ENCODE results near the gene PLEKHM2. TPM values are rescaled to one million over a fixed set of nuclear protein-coding genes. Genes with fewer than 3 reads are reported as not detected.

Gene PLEKHM2
- total RNA-seq, 1 experiment from 2014 or later: 49.7 TPM

DNA sequence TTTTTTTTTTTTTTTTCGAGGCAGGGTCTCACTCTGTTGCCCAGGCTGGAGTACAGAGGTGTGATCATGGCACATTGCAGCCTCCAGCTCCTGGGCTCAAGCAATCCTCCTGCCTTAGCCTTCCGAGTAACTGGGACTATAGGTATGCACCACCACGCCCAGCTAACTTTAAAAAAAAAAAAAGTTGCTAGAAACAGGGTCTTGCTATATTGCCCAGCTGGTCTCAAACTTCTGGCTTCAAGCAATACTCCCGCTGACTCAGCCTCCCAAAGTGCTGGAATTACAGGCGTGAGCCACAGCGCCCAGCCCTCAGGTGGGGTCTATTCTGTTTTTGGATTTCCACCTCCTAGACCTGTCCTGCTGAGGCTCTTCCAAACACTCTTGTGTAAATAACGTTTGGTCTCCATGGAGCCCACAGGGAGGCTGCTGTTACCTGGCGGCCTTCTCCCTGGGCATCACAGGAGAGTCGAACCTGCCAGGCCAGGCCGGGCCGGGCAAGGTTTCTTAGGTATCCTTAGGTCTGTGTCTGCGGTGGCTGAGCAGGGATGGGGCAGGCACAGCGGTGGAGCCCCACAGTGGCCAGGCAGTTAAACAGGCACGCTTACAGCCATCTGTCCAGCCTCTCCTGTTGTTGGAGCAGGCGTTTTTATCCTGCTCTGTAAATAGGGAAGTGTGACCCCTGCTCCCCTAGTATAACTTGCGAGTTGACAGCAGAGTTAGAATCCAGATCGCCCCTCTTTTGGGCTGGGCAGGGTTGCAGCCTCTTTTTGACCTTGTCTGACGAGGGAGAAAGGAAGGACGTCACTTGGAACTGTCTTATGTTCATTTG lies 18.8 kb downstream of the PLEKHM2 start:
- CTCF ChIA-PET: interaction anchor here (0.9 to 1.3 kb wide), 2 partner anchors 39 to 73 kb away, joined by 3 to 8 read pairs; partner anchors contain the start of gene TMEM82
- POLR2A ChIA-PET: no interaction called here
- Mint-ChIP-seq H3K4me3 (no peak overlapping the region), H3K27me3 (ENCODE audit: low read depth) (no peaks in the 10 kb centered on the region), H3K4me1 (peaks cover 3% of the 10 kb centered on the region), H3K36me3 (no peaks in the 10 kb centered on the region), H3K27ac (peak overlapping the region; percentile 85), H3K9me3 (no peaks in the 10 kb centered on the region)
- ATAC-seq (peak; percentile 95), DNase-seq (ENCODE audit: low spot score) (peak; percentile 58)
- no peak for TF ChIP-seq ATF3 (CRISPR knock-in tag; conservative IDR thresholded peaks at IDR 0.05)
- TF ChIP-seq ZNF121 (CRISPR knock-in tag; IDR thresholded peaks at IDR 0.05): no peak; the same call in 1 of the 2 replicates
- no peak for TF ChIP-seq SOX15 (CRISPR knock-in tag; IDR thresholded peaks at IDR 0.05)
- TF ChIP-seq, protein P1, sequence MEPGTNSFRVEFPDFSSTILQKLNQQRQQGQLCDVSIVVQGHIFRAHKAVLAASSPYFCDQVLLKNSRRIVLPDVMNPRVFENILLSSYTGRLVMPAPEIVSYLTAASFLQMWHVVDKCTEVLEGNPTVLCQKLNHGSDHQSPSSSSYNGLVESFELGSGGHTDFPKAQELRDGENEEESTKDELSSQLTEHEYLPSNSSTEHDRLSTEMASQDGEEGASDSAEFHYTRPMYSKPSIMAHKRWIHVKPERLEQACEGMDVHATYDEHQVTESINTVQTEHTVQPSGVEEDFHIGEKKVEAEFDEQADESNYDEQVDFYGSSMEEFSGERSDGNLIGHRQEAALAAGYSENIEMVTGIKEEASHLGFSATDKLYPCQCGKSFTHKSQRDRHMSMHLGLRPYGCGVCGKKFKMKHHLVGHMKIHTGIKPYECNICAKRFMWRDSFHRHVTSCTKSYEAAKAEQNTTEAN (CRISPR knock-in tag; IDR thresholded peaks at IDR 0.05): no peak
- TF ChIP-seq, protein P2, sequence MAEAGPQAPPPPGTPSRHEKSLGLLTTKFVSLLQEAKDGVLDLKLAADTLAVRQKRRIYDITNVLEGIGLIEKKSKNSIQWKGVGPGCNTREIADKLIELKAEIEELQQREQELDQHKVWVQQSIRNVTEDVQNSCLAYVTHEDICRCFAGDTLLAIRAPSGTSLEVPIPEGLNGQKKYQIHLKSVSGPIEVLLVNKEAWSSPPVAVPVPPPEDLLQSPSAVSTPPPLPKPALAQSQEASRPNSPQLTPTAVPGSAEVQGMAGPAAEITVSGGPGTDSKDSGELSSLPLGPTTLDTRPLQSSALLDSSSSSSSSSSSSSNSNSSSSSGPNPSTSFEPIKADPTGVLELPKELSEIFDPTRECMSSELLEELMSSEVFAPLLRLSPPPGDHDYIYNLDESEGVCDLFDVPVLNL (CRISPR knock-in tag; IDR thresholded peaks at IDR 0.05; ENCODE audit: borderline replicate concordance, low read depth): no peak
- TF ChIP-seq, protein P3, sequence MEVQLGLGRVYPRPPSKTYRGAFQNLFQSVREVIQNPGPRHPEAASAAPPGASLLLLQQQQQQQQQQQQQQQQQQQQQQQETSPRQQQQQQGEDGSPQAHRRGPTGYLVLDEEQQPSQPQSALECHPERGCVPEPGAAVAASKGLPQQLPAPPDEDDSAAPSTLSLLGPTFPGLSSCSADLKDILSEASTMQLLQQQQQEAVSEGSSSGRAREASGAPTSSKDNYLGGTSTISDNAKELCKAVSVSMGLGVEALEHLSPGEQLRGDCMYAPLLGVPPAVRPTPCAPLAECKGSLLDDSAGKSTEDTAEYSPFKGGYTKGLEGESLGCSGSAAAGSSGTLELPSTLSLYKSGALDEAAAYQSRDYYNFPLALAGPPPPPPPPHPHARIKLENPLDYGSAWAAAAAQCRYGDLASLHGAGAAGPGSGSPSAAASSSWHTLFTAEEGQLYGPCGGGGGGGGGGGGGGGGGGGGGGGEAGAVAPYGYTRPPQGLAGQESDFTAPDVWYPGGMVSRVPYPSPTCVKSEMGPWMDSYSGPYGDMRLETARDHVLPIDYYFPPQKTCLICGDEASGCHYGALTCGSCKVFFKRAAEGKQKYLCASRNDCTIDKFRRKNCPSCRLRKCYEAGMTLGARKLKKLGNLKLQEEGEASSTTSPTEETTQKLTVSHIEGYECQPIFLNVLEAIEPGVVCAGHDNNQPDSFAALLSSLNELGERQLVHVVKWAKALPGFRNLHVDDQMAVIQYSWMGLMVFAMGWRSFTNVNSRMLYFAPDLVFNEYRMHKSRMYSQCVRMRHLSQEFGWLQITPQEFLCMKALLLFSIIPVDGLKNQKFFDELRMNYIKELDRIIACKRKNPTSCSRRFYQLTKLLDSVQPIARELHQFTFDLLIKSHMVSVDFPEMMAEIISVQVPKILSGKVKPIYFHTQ (CRISPR knock-in tag; IDR thresholded peaks at IDR 0.05): no peak

DNA sequence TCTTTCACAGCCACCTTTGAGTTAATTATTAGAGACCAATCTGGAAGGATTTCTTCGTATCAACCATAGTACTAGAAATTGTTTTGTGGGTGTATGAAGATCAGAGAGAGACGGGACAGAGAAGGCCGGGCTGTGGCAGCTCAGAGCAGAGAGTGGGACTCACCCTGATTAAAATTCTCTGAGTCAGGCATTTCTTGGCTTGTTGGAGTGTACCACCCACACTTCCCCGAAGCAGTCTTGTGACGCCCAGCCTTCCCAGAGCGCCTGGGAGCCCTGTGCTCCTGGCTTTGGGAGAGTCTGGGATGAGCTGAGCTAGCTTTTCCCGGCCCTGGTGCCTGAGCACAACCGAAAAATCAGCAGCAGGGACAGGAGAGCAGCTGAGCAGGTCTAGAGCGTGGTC lies 19.4 kb downstream of the PLEKHM2 start:
- H3K27me3 Mint-ChIP-seq (ENCODE audit: low read depth): no peaks in the 10 kb centered on the region
- no peaks in the 10 kb centered on the region for H3K9me3 Mint-ChIP-seq
- CTCF ChIA-PET: no interaction called here
- POLR2A ChIA-PET: interaction anchor here (0.5 kb wide), 1 partner anchor 1736 kb away, joined by 6 read pairs; the partner anchor contains the start of gene RCC2
- peaks cover 3% of the 10 kb centered on the region for H3K4me1 Mint-ChIP-seq
- no peak for DNase-seq (ENCODE audit: low spot score)
- H3K27ac Mint-ChIP-seq: peak overlapping the region; percentile 85
- H3K36me3 Mint-ChIP-seq: no peaks in the 10 kb centered on the region
- H3K4me3 Mint-ChIP-seq: no peak overlapping the region
- TF ChIP-seq NFATC4 (CRISPR knock-in tag; IDR thresholded peaks at IDR 0.05): no peak
- TF ChIP-seq, protein P4, sequence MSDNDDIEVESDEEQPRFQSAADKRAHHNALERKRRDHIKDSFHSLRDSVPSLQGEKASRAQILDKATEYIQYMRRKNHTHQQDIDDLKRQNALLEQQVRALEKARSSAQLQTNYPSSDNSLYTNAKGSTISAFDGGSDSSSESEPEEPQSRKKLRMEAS (CRISPR knock-in tag; IDR thresholded peaks at IDR 0.05): no peak
- no peak for TF ChIP-seq JUN (CRISPR knock-in tag; IDR thresholded peaks at IDR 0.05)
- no peak for TF ChIP-seq RELA (CRISPR knock-in tag; IDR thresholded peaks at IDR 0.05; ENCODE audit: borderline replicate concordance)
- ATAC-seq: no peak

- Mint-ChIP-seq H3K27ac (no peak overlapping the region), H3K4me3 (no peak overlapping the region), H3K9me3 (no peaks in the 10 kb centered on the region), H3K27me3 (ENCODE audit: low read depth) (no peaks in the 10 kb centered on the region), H3K36me3 (no peaks in the 10 kb centered on the region), H3K4me1 (peaks cover 3% of the 10 kb centered on the region)
- CTCF ChIA-PET: interaction anchor here (0.7 kb wide), 1 partner anchor 111 kb away, joined by 4 read pairs; no protein-coding TSS in a partner anchor
- POLR2A ChIA-PET: interaction anchor here (0.6 kb wide), 1 partner anchor 82 kb away, joined by 4 read pairs; no protein-coding TSS in a partner anchor
- no peak for ATAC-seq
- no peak for DNase-seq (ENCODE audit: low spot score)
- no peak for TF ChIP-seq ATF1 (CRISPR knock-in tag; IDR thresholded peaks at IDR 0.05)
- TF ChIP-seq, protein P3 (CRISPR knock-in tag; IDR thresholded peaks at IDR 0.05): no peak
- no peak for TF ChIP-seq ESRRA (CRISPR knock-in tag; IDR thresholded peaks at IDR 0.05; ENCODE audit: borderline replicate concordance)
- TF ChIP-seq PRRX2 (CRISPR knock-in tag; IDR thresholded peaks at IDR 0.05): no peak
- TF ChIP-seq, protein P5, sequence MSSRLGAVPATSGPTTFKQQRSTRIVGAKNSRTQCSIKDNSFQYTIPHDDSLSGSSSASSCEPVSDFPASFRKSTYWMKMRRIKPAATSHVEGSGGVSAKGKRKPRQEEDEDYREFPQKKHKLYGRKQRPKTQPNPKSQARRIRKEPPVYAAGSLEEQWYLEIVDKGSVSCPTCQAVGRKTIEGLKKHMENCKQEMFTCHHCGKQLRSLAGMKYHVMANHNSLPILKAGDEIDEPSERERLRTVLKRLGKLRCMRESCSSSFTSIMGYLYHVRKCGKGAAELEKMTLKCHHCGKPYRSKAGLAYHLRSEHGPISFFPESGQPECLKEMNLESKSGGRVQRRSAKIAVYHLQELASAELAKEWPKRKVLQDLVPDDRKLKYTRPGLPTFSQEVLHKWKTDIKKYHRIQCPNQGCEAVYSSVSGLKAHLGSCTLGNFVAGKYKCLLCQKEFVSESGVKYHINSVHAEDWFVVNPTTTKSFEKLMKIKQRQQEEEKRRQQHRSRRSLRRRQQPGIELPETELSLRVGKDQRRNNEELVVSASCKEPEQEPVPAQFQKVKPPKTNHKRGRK (CRISPR knock-in tag; IDR thresholded peaks at IDR 0.05; ENCODE audit: borderline replicate concordance): no peak
- no peak for TF ChIP-seq FOXP1 (CRISPR knock-in tag; IDR thresholded peaks at IDR 0.05; ENCODE audit: borderline replicate concordance)
- no peak for TF ChIP-seq SMAD4 (CRISPR knock-in tag; IDR thresholded peaks at IDR 0.05)
- TF ChIP-seq FOXJ3 (CRISPR knock-in tag; IDR thresholded peaks at IDR 0.05; ENCODE audit: borderline replicate concordance): no peak
- TF ChIP-seq NFYB (CRISPR knock-in tag; conservative IDR thresholded peaks at IDR 0.05; ENCODE audit: low read depth): no peak
- no peak for TF ChIP-seq RORB (CRISPR knock-in tag; IDR thresholded peaks at IDR 0.05)
Measured at GRCh38 chr1:15704526-15705183, 20.5 kb downstream of the PLEKHM2 start.

All from WTC11 (cell line).